ENCODE data around the gene NTSR1.

- no peak for TF ChIP-seq CTCF (IDR thresholded peaks at IDR 0.05)
- TF ChIP-seq SIN3A (IDR thresholded peaks at IDR 0.05; ENCODE audit: borderline replicate concordance, insufficient read depth, low read depth, low read length): no peak
These were observed 68.3 kb downstream of the NTSR1 start for GRCh38 chr20:62776692-62777527.

All from Panc1 (cell line).